Neuronal stem cell (in vitro differentiated cells): ENCODE results near the gene OCEL1.
A peak's percentile ranks its signal among the peaks of the same experiment; 100 is the strongest.

ENCODE experiments used
- DNase-seq: peaks from one replicate; pipeline ENCODE4 v3.0.0-alpha.2; 2013; ENCODE audit warnings: low spot score
- H2AFZ ChIP-seq: one replicate; pipeline ENCODE4 v1.6.1; 2013; ENCODE audit warnings: mild to moderate bottlenecking, low read length, inconsistent platforms
- H2AK5ac ChIP-seq: 2 replicates; pipeline ENCODE4 v1.6.1; 2013; ENCODE audit warnings: low read depth, mild to moderate bottlenecking, inconsistent platforms, low read length, moderate library complexity, mixed read lengths
- H2BK120ac ChIP-seq: 2 replicates; pipeline ENCODE4 v1.6.1; 2013; ENCODE audit warnings: low read depth, mild to moderate bottlenecking, inconsistent platforms, low read length, moderate library complexity, mixed read lengths
- H2BK12ac ChIP-seq: one replicate; pipeline ENCODE4 v1.6.1; 2013; ENCODE audit warnings: low read length, inconsistent platforms
- H2BK15ac ChIP-seq: 2 replicates; pipeline ENCODE4 v1.6.1; 2013; ENCODE audit warnings: mild to moderate bottlenecking, low read length, inconsistent platforms, mixed read lengths
- H2BK5ac ChIP-seq: one replicate; pipeline ENCODE4 v1.6.1; 2013; ENCODE audit warnings: inconsistent platforms, mild to moderate bottlenecking, low read length, moderate library complexity
- H3K14ac ChIP-seq: one replicate; pipeline ENCODE4 v1.6.1; 2013; ENCODE audit warnings: low read length, inconsistent platforms
- H3K18ac ChIP-seq: 2 replicates; pipeline ENCODE4 v1.6.1; 2013; ENCODE audit warnings: low read length, inconsistent platforms
- H3K23ac ChIP-seq: 2 replicates; pipeline ENCODE4 v1.6.1; 2013; ENCODE audit warnings: low read depth, mild to moderate bottlenecking, mixed read lengths, low read length, inconsistent platforms; ENCODE audit not compliant: poor library complexity
- H3K27ac ChIP-seq: replicated peaks from 3 replicates; pipeline ENCODE4 v1.5.1; 2013; ENCODE audit warnings: low read length, inconsistent platforms
- H3K27me3 ChIP-seq, 3 experiments: 2 replicates each; pipeline ENCODE4 v1.6.1; 2013; ENCODE audit warnings: low read length in 3 of 3, mild to moderate bottlenecking in 2 of 3, inconsistent platforms in 1 of 3, low read depth in 1 of 3, mixed read lengths in 1 of 3, moderate library complexity in 1 of 3; ENCODE audit not compliant: control insufficient read depth in 3 of 3, insufficient read depth in 3 of 3
- H3K36me3 ChIP-seq, 2 donors: replicated peaks in 1 of 2; 2 replicates each; pipeline ENCODE4 v1.6.1; 2013; ENCODE audit warnings: low read length in 2 of 2; ENCODE audit not compliant: control insufficient read depth in 2 of 2, insufficient read depth in 2 of 2
- H3K4ac ChIP-seq: 2 replicates; pipeline ENCODE4 v1.6.1; 2013; ENCODE audit warnings: inconsistent platforms, mild to moderate bottlenecking, low read length, moderate library complexity
- H3K4me1 ChIP-seq, 2 donors: 1 replicate in 1 of 2; 2 replicates in 1 of 2; pipeline ENCODE4 v1.6.1; 2013; ENCODE audit warnings: low read length in 2 of 2, low read depth in 1 of 2; ENCODE audit not compliant: control insufficient read depth in 2 of 2, insufficient read depth in 1 of 2
- H3K4me2 ChIP-seq: one replicate; pipeline ENCODE4 v1.6.1; 2013; ENCODE audit warnings: mild to moderate bottlenecking, low read length, inconsistent platforms; ENCODE audit not compliant: insufficient read depth, poor library complexity, severe bottlenecking
- H3K4me3 ChIP-seq, 2 donors: 2 replicates each; pipeline ENCODE4 v1.5.1; 2013; ENCODE audit warnings: low read length in 2 of 2, mild to moderate bottlenecking in 2 of 2, inconsistent platforms in 1 of 2, moderate library complexity in 1 of 2
- H3K79me1 ChIP-seq: one replicate; pipeline ENCODE4 v1.6.1; 2013; ENCODE audit warnings: low read depth, mild to moderate bottlenecking, inconsistent platforms, low read length, moderate library complexity
- H3K9ac ChIP-seq: one replicate; pipeline ENCODE4 v1.6.1; 2013; ENCODE audit warnings: mild to moderate bottlenecking, low read depth, low read length, inconsistent platforms; ENCODE audit not compliant: poor library complexity
- H3K9me3 ChIP-seq, 2 donors: replicated peaks in 1 of 2; 2 replicates each; pipeline versions ENCODE3 to v1.6.1; 2013; ENCODE audit warnings: low read length in 2 of 2, mild to moderate bottlenecking in 2 of 2, inconsistent platforms in 1 of 2, low read depth in 1 of 2, mixed read lengths in 1 of 2, moderate library complexity in 1 of 2; ENCODE audit not compliant: control insufficient read depth in 2 of 2, insufficient read depth in 1 of 2
- H4K8ac ChIP-seq: one replicate; pipeline ENCODE4 v1.6.1; 2013; ENCODE audit warnings: low read depth, mild to moderate bottlenecking, inconsistent platforms, low read length, moderate library complexity
- H4K91ac ChIP-seq: one replicate; pipeline ENCODE4 v1.6.1; 2013; ENCODE audit warnings: low read length, low read depth, mild to moderate bottlenecking, inconsistent platforms; ENCODE audit not compliant: poor library complexity
- WGBS, 2 donors: extraction: QIAGEN DNeasy Blood & Tissue Kit; methylation state at CpG; one replicate each; pipeline ENCODE4 v1.1.7; 2013; ENCODE audit warnings: missing lambda C conversion rate in 2 of 2, mixed read lengths in 1 of 2; ENCODE audit not compliant: insufficient read length in 2 of 2, insufficient replicate concordance in 1 of 2; ENCODE audit errors: extremely low coverage in 2 of 2; 5-methylcytosine and 5-hydroxymethylcytosine counted together

OCEL1 gene

GRCh38 chr19:17213334-17213733, 12.7 kb upstream of the OCEL1 start:
- H4K91ac ChIP-seq: no peak overlapping the region
- WGBS, 2 donors: no CpG with 5 or more reads among the region's 5 CpGs
- DNase-seq: no peak
- H3K9me3 ChIP-seq: no peaks in the 10 kb centered on the region
- no peak overlapping the region for H2BK120ac ChIP-seq
- peak overlapping the region; percentile 86 for H4K8ac ChIP-seq
- H3K9ac ChIP-seq: no peak overlapping the region
- no peak overlapping the region for H2AFZ ChIP-seq
- H3K4me3 ChIP-seq: no peak overlapping the region
- no peak overlapping the region for H3K23ac ChIP-seq
- H3K14ac ChIP-seq: no peak overlapping the region
- H3K4me1 ChIP-seq: peaks cover 5 to 8% of the 10 kb centered on the region in 2 donors
- no peak overlapping the region for H2AK5ac ChIP-seq
- peaks cover 5% of the 10 kb centered on the region for H3K79me1 ChIP-seq
- no peak overlapping the region for H3K4ac ChIP-seq
- H2BK5ac ChIP-seq: no peak overlapping the region
- H3K18ac ChIP-seq: no peak overlapping the region
- no peaks in the 10 kb centered on the region for H3K27me3 ChIP-seq
- no peak overlapping the region for H2BK15ac ChIP-seq
- no peak overlapping the region for H2BK12ac ChIP-seq
- H3K4me2 ChIP-seq: no peak overlapping the region
- peaks cover 25 to 75% of the 10 kb centered on the region in 2 donors for H3K36me3 ChIP-seq
- no peak overlapping the region for H3K27ac ChIP-seq

- Histone ChIP-seq H3K27me3 (no peaks in the 10 kb centered on the region), H3K27ac (peak overlapping the region; percentile 60), H2BK15ac (no peak overlapping the region), H3K9ac (peak overlapping the region; percentile 91), H2BK120ac (no peak overlapping the region), H2BK5ac (peak overlapping the region; percentile 27), H3K4me3 (peak overlapping the region; percentile 81 to 95), H3K36me3 (peaks cover 22 to 70% of the 10 kb centered on the region in 2 donors), H3K4me1 (peaks cover 5 to 8% of the 10 kb centered on the region in 2 donors), H3K14ac (no peak overlapping the region), H2AK5ac (no peak overlapping the region), H3K4ac (no peak overlapping the region), H3K4me2 (peak overlapping the region; percentile 70), H4K8ac (no peak overlapping the region), H3K23ac (peak overlapping the region; percentile 99), H2BK12ac (peak overlapping the region; percentile 25), H2AFZ (peak overlapping the region; percentile 99), H4K91ac (no peak overlapping the region), H3K9me3 (no peaks in the 10 kb centered on the region), H3K79me1 (peaks cover 4% of the 10 kb centered on the region), H3K18ac (peak overlapping the region; percentile 68)
- DNase-seq: no peak
- WGBS, 2 donors: no CpG with 5 or more reads among the region's 16 CpGs
Measured at GRCh38 chr19:17214508-17215126, 11.4 kb upstream of the OCEL1 start.

DNA sequence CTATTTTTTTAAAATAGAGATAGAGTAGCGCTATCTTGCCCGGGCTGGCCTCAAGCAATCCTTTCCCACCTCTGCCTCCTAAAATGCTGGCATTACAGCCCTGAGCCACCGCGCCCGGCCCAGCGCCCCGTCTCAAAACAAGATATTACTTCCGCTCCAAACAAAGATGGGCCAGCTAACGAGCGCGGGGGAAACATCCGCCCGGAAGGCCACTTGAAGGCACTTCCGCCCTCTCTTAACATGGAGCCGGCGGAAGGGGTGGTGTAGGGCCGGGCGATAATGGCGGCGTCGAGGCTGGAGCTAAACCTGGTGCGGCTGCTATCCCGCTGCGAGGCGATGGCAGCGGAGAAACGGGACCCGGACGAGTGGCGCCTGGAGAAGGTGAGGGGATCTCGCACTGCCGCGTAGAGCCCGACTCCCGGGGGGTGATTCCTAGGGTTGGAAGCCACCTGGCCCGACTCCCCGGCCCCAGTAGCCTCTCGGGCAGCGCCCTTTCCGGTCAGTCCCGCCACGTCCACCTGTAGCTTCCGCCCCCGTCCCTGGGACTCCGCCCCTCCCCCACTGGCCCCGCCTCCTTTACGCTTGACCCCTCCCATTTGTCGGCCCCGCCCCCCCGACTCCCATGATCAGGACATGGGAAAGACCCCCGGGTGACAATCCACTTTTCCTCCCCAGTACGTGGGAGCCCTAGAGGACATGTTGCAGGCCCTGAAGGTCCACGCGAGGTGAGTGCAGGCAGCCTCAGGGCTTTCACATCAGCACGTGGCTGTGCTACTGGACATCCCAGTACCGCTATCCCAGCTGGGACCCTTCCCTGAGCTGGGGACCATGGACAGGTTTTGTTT, 10.7 kb upstream of the OCEL1 start, which contains the start of gene USE1:
USE1 (plus strand) TSS at position 231 of the 845 bp plus-strand sequence; CDS start at position 280, 49 bp downstream.
- Histone ChIP-seq H3K79me1 (peaks cover 4% of the 10 kb centered on the region), H3K4me1 (peaks cover 7 to 8% of the 10 kb centered on the region in 2 donors), H3K18ac (peak within 1 kb of the TSS; percentile 98), H4K91ac (peak within 1 kb of the TSS; percentile 80), H3K4ac (peak within 1 kb of the TSS; percentile 25), H3K27ac (peak within 1 kb of the TSS; percentile 75), H3K9me3 (no peaks in the 10 kb centered on the region), H2BK5ac (peak within 1 kb of the TSS; percentile 56), H2BK15ac (peak within 1 kb of the TSS; percentile 86), H3K36me3 (peaks cover 20 to 64% of the 10 kb centered on the region in 2 donors), H2AK5ac (peak within 1 kb of the TSS; percentile 1), H3K9ac (peak within 1 kb of the TSS; percentile 91), H2AFZ (peak within 1 kb of the TSS; percentile 99), H2BK12ac (peak within 1 kb of the TSS; percentile 25), H3K23ac (peak within 1 kb of the TSS; percentile 99), H2BK120ac (peak within 1 kb of the TSS; percentile 94), H4K8ac (peak within 1 kb of the TSS; percentile 87), H3K14ac (no peak within 1 kb of the TSS), H3K27me3 (no peaks in the 10 kb centered on the region), H3K4me2 (peak within 1 kb of the TSS; percentile 70), H3K4me3 (peak within 1 kb of the TSS; percentile 81 to 95)
- peak; percentile 81 for DNase-seq
- no CpG with 5 or more reads among the region's 56 CpGs for WGBS, 2 donors
